Daoy (cell line): ENCODE data around the gene TAS1R3. TPM values are rescaled to one million over a fixed set of nuclear protein-coding genes. Genes with fewer than 3 reads are reported as not detected.

Experiments
- DNase-seq: peaks from one replicate; pipeline ENCODE4 v3.0.0-alpha.2; 2015; ENCODE audit warnings: low read depth
- total RNA-seq: library from RNA; depleted of rRNA; stranded (reverse); fragments of >200 nt; shearing (Covaris generic); gene quantifications from 2 replicates; pipeline ENCODE4 v1.2.3, GENCODE V29; 2014; rRNA removed

The TAS1R3 gene
- under 0.01 TPM in 1 of 2 replicates, not detected in the other for total RNA-seq

DNA sequence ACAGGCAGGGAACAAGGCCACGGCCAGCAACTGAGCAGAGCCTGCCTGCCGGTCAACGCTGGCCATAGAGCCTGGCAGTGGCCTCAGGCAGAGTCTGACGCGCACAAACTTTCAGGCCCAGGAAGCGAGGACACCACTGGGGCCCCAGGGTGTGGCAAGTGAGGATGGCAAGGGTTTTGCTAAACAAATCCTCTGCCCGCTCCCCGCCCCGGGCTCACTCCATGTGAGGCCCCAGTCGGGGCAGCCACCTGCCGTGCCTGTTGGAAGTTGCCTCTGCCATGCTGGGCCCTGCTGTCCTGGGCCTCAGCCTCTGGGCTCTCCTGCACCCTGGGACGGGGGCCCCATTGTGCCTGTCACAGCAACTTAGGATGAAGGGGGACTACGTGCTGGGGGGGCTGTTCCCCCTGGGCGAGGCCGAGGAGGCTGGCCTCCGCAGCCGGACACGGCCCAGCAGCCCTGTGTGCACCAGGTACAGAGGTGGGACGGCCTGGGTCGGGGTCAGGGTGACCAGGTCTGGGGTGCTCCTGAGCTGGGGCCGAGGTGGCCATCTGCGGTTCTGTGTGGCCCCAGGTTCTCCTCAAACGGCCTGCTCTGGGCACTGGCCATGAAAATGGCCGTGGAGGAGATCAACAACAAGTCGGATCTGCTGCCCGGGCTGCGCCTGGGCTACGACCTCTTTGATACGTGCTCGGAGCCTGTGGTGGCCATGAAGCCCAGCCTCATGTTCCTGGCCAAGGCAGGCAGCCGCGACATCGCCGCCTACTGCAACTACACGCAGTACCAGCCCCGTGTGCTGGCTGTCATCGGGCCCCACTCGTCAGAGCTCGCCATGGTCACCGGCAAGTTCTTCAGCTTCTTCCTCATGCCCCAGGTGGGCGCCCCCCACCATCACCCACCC is at the start of gene TAS1R3:
Gene TAS1R3, plus strand, starts transcription at position 213 of the 898 bp plus-strand sequence. Its CDS starts 66 bp downstream, at position 279.
- DNase-seq, result no peak

GRCh38 chr1:1281533-1282321 is 49.4 kb upstream of the TAS1R3 start:
- peak; percentile 91 for DNase-seq

DNA sequence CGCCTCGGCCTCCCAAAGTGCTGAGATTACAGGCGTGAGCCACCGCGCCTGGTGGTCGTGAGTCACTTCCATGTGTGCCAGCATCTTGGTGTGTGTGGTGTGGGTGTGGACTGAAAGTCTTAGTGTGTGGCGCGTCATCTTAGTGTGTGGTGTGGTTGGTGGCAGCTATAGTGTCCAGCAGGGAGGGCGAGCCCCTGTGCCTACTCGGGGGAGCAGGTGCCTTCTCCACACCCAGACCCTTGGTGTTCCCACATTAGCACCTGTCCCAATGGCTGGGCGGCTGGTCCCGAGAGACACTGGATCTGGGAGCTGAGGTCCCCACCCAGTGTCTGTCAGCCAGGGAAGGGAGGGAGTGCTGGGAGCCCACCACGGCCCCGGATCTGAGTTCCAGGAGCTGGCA is 48.1 kb upstream of the TAS1R3 start:
- peak; percentile 93 for DNase-seq

DNA sequence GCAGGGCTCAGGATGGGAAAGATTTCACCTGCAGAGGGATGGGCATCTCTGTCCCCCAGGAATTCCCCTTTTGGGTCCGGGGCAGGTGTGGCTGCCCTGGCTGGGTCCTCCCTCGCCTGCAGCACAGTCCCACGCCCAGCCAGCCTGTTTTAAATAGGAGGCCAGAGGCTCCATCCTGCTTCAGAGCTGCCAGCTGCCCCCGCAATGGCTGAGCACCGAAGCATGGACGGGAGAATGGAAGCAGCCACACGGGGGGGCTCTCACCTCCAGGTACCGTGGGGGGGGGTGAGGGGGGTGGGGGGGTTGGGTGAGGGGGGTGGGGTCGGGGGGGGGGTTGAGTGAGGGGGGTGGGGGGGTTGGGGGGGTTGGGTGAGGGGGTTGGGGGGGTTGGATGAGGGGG is 47.3 kb upstream of the TAS1R3 start:
- peak; percentile 68 for DNase-seq

GRCh38 chr1:1284221-1285101 is 46.6 kb upstream of the TAS1R3 start:
- DNase-seq, result no peak

- DNase-seq, result no peak
Observed at GRCh38 chr1:1285102-1285571, 45.9 kb upstream of the TAS1R3 start.

- DNase-seq, result no peak
Observed at GRCh38 chr1:1285611-1286311, 45.3 kb upstream of the TAS1R3 start.

DNA sequence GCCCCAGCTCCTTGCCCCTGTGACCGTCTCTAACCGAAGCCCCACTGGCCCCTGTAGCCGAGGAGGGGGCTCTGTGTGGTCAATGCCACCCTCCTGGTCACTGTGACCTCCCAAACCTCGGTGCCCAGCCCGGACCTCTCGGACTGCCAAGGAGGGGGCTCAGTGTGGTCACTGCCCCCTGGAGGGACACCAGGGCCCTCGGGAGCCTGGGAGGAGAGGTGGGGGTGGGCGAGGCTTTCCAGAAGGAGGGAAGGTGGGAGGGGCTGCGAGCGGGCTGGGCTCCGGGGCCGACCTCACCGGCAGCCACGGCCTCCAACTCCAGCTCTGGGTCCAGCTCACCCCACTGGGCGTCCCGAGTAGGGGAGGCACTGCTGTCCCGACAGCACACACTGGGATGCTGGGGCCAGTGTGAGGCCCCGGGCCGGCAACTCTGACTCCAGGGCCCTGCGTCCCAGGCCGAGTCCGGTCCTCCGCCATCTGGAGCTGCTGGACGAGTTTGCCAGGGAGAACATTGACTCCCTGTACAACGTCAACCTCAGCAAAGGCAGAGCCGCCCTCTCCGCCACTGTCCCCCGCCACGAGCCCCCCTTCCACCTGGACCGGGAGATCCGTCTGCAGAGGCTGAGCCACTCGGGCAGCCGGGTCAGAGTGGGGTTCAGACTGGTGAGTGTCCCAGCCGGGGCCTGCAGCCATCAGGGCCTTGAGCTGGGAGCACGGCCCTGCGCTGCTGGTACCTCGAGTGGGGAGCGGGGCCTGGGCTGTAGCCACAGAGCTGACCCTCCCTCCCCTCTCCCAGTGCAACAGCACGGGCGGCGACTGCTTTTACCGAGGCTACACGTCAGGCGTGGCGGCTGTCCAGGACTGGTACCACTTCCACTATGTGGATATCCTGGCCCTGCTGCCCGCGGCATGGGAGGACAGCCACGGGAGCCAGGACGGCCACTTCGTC is 44.5 kb upstream of the TAS1R3 start:
- no peak for DNase-seq

- DNase-seq, result no peak
Observed at GRCh38 chr1:1287288-1288110, 43.6 kb upstream of the TAS1R3 start.

GRCh38 chr1:1290238-1290731 is 40.8 kb upstream of the TAS1R3 start:
- peak; percentile 70 for DNase-seq

GRCh38 chr1:1291023-1291528 is 40.0 kb upstream of the TAS1R3 start:
- peak; percentile 56 for DNase-seq

DNA sequence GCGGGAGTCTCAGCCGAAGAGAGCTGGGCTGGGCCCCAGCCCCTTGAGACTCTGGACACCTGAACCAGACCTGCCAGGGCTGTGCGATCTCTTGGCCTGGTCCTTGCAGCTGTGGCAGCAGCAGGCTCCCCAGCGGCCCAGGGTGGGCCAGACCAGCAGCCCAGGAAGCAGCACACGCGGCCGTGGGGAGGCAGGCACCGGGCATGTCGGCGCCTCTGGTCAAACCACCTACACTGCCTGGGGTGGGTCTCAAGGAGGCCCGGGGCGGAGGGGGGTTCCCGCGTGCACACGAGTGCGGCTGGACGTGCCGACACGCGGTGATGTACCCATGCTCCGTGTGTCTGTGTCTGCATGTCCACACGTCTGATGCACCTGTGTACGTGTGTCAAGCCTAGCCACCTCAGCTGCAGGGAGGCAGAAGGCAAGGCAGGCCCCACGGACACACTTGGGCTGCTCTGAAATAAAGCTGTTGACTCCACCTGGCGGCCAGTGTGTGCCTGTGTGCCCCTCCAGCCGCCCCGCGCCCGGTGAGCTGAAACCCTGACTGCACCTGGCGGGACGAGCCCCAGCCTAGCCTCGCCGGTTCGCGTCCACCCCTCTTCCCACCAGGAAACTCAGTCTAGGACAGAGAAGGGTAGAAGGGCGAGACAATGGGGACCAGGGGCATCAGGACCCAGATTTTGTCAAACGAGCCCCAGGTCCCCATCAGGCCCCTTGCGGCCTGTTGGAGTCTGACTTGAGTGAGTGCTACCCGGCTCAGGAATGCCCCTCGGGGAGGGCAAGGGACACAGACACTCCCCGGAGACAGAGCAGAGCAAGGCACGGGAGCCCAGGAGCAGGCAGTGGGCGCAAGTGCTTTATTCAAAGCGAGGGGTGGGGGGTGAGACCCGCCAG is 39.3 kb upstream of the TAS1R3 start:
- DNase-seq, result peak; percentile 87

- DNase-seq, result no peak
Observed at GRCh38 chr1:1292442-1292779, 38.7 kb upstream of the TAS1R3 start.

DNA sequence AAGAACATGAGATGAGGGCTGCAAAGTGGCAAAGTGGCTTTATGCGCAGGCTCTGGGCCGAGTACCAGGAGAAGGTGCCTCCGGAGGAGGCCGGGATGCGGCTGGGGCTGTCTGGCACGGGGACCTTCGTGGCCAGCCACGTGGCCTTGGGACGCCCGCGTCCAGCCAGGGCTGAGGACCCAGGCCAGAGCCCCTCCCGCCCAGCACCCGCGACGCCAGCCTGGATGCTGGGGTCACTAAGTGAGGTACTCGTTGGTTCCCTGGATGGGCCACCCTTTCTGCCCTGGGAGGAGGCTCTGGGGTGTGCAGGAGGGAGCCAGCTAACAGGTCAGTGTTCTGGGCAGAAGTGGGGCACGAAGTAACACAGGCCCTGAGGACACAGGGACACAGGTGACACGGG is 38.2 kb upstream of the TAS1R3 start:
- no peak for DNase-seq

- DNase-seq, result no peak
Observed at GRCh38 chr1:1293263-1294249, 37.5 kb upstream of the TAS1R3 start.

GRCh38 chr1:1294250-1294890 is 36.7 kb upstream of the TAS1R3 start:
- no peak for DNase-seq
